UCSD-AML1 (cell line): ENCODE measurements around the gene PRDM12.
"Not testable (repeated sequence)": the region's sequence is repeated elsewhere in the genome, so short reads cannot be mapped to it uniquely, and the experiment has no call there.

Experiments
- DNase-seq: peaks from one replicate; lab custom pipeline; 2025; ENCODE audit not compliant: unreplicated experiment; lab: John Stamatoyannopoulos, UW

PRDM12 gene

GRCh38 chr9:130663258-130663976, 977 bp upstream of the PRDM12 start:
- DNase-seq: no peak

GRCh38 chr9:130663977-130664250, 480 bp upstream of the PRDM12 start:
- DNase-seq: no peak

- no peak for DNase-seq
These were observed 636 bp downstream of the PRDM12 start for GRCh38 chr9:130665029-130665430.

GRCh38 chr9:130665431-130666392, 1.3 kb downstream of the PRDM12 start:
- DNase-seq: no peak

GRCh38 chr9:130666393-130667119, 2.2 kb downstream of the PRDM12 start:
- DNase-seq: no peak

- no peak for DNase-seq
These were observed 2.7 kb downstream of the PRDM12 start for GRCh38 chr9:130667120-130667435.

- no peak for DNase-seq
These were observed 3.8 kb downstream of the PRDM12 start for GRCh38 chr9:130668196-130668595.

GRCh38 chr9:130668659-130669058, 4.3 kb downstream of the PRDM12 start:
- no peak for DNase-seq

- no peak for DNase-seq
These were observed 5.6 kb downstream of the PRDM12 start for GRCh38 chr9:130669965-130670364.

GRCh38 chr9:130670644-130671043, 6.2 kb downstream of the PRDM12 start:
- DNase-seq: no peak

- DNase-seq: no peak
These were observed 8.1 kb downstream of the PRDM12 start for GRCh38 chr9:130672466-130672865.

GRCh38 chr9:130672933-130673615, 8.7 kb downstream of the PRDM12 start:
- DNase-seq: no peak

- no peak for DNase-seq
These were observed 11.0 kb downstream of the PRDM12 start for GRCh38 chr9:130675396-130675795.

- no peak for DNase-seq
These were observed 12.9 kb downstream of the PRDM12 start for GRCh38 chr9:130677252-130677651.

GRCh38 chr9:130680836-130681768, 16.7 kb downstream of the PRDM12 start:
- DNase-seq: peak; percentile 76

GRCh38 chr9:130681769-130682420, 17.5 kb downstream of the PRDM12 start:
- DNase-seq: peak; percentile 36

- peak; percentile 73 for DNase-seq
These were observed 18.2 kb downstream of the PRDM12 start for GRCh38 chr9:130682421-130683121.

- DNase-seq: no peak
These were observed 20.7 kb downstream of the PRDM12 start for GRCh38 chr9:130685104-130685503.

GRCh38 chr9:130685945-130686344, 21.6 kb downstream of the PRDM12 start:
- DNase-seq: not testable (repeated sequence)
